Fibroblast of pulmonary artery (primary cell): Measurements from ENCODE around the gene CAMK2G.

Source experiments
- DNase-seq: peaks from one replicate; pipeline ENCODE4 v3.0.0-alpha.2; 2010; ENCODE audit warnings: low read depth
- H3K4me3 ChIP-seq: replicated peaks from 2 replicates; pipeline ENCODE4 v1.5.1; 2011; ENCODE audit warnings: low read depth, mild to moderate bottlenecking, control low read depth, low read length, moderate library complexity
- TF ChIP-seq, protein P1 (sequence below): IDR thresholded peaks from 2 replicates; pipeline ENCODE4 v1.5.1; 2011; ENCODE audit warnings: mild to moderate bottlenecking, control low read depth, low read length, inconsistent platforms; ENCODE audit errors: missing control alignments

Gene CAMK2G

DNA sequence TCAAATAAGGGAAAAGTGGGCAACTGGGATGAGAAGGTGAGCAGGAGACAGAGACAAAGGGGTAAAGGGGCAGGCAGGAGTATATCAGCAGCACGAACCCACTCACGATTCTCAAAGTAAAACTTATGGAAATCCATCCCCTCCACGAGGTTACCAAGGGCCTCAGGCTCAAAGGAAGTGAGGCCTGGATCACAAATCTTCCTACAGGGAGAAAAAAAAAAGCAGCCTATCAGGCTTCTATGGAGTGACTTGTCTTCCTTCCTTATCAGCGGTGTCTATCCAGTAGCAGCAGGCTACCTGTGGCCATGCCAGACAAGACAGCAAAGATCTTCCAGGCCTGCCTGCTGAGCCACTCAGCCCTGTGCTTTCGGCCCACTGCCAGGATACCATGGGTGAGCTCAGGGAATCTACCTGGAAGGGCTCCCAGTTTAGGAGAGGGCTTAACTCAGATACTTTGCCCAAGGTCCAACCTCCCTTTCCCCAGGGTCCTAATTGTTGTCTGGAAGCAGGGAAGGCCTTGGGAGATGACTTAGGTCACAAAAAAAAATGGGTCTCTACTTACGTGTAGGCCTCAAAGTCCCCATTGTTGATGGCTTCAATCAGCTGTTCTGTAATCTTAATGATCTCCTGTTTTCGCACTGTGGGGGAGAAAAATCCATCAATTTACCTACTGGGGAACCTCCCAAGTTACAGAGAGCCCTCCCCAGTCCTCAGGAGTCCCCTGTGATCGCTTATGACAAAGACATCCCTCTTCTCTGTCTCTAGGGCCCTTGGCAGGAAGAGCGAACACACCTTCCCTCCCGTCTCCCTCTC is 57.2 kb downstream of the CAMK2G start:
- peak; percentile 29 for DNase-seq
- TF ChIP-seq, protein P1, sequence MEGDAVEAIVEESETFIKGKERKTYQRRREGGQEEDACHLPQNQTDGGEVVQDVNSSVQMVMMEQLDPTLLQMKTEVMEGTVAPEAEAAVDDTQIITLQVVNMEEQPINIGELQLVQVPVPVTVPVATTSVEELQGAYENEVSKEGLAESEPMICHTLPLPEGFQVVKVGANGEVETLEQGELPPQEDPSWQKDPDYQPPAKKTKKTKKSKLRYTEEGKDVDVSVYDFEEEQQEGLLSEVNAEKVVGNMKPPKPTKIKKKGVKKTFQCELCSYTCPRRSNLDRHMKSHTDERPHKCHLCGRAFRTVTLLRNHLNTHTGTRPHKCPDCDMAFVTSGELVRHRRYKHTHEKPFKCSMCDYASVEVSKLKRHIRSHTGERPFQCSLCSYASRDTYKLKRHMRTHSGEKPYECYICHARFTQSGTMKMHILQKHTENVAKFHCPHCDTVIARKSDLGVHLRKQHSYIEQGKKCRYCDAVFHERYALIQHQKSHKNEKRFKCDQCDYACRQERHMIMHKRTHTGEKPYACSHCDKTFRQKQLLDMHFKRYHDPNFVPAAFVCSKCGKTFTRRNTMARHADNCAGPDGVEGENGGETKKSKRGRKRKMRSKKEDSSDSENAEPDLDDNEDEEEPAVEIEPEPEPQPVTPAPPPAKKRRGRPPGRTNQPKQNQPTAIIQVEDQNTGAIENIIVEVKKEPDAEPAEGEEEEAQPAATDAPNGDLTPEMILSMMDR = no peak

DNA sequence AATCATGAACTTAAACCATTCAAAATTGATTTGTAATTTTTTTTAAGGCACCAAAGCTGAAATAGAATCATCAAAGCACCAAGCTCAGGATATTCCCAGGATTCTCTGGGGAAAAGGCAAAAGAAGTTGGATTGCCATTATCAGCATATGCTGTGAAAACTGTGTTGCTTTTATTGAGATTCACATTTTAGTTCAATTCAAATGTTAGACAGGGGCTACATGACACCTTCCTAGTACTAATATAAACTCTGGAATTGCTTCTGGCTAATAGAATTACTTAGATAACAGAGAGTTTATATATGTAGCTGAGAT is 58.7 kb downstream of the CAMK2G start:
- no peak for DNase-seq
- TF ChIP-seq, protein P1 = no peak
- no peak overlapping the region for H3K4me3 ChIP-seq

More for the DNA sequence above, 57.2 kb downstream of the CAMK2G start:
- H3K4me3 ChIP-seq = no peak overlapping the region

DNA sequence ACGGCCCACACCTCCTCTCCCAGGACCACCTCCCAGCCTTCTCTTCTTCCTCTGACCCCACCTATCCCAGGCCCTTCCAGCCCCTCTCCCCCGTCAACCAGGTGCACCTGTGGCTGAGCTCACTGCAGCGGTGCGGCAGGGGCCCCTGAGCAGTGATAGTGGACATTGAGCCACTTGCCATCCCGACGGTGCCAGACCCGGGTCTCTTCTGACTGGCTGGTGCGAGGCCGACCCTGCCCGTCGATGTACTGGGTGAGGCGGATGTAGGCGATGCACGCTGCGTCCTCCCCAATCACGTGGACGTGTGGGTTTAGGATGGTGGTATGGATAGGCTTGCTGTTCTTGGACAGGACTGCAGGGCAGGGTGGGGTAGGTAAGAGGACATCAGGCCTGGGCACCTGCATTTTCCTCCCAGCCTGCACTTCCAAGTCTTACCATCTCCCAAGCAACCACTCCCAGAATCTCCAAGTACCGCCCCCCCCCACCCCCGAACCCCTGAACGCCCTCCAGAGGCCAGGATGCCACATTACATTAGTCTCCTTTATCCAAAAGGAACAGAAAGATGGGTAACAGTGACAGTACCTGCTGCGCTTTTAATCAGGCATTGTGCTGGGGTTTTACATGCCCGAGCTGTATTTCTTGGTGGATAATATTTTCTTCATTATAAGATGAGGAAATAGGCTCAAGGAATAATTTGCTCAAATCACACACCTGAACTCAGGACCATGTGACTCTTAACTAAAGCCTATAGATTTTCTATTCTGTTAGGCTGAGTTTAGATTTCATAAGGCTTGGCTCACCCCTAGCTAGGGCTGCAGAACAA is 59.2 kb downstream of the CAMK2G start:
- TF ChIP-seq, protein P1 = peak; percentile 22
- H3K4me3 ChIP-seq = no peak overlapping the region
- peak; percentile 12 for DNase-seq

DNA sequence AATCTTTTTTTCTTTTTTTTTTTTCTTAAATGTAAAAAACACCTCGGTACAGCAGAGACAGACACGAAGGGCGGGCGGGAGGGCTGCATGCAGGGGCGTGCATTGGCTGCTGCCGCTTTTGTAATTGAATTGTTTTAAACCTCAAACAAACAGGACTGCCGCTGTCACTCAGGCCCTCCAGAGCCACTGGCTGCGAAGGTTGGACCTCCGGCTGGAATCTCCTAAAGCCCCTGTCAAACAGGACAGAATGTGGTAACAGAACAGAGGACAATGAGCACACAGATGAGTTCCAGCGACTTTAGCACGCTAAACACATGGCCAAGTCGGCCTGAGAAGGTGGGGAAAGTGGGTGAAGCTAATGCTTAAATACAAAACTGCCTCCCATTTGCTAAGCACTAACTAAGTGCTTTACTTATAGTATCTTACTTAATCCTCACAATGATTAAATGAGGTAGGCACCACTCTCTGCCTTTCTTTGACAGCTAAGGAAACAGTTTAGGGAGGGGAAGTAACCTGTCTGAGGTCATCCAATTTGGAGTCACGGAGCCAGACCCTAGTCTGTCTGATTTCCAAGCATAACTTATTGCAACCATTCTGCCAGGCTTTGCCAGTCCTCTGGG is 60.0 kb downstream of the CAMK2G start:
- TF ChIP-seq, protein P1 = no peak
- DNase-seq = no peak
- H3K4me3 ChIP-seq = no peak overlapping the region

DNA sequence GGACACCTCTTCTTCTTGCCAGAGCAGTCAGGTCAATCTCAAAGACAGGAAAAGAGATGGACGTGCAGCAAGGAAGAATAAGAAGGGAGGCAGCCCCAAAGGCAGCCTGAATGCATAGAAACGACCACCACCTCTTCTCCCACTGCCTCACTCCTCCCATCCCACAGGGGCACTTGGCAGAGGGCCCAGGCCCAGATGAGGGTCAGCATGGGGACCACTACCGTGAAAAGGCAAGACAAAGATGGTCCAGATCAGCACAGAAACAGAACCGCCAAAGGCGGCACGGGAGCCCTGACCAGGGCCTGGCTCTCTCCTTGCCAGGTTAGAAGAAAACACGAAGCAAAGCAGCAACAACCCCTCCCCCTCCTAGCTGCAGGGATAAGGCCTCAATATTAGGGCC is 61.0 kb downstream of the CAMK2G start:
- TF ChIP-seq, protein P1 = no peak
- H3K4me3 ChIP-seq = no peak overlapping the region

GRCh38 chr10:73812657-73813056 is 61.7 kb downstream of the CAMK2G start:
- no peak for DNase-seq
- TF ChIP-seq, protein P1 = no peak
- H3K4me3 ChIP-seq = no peak overlapping the region

More for the DNA sequence above, 61.0 kb downstream of the CAMK2G start:
- DNase-seq = no peak
